HepG2 (cell line): ENCODE results near the gene LRP5. TPM values are rescaled to one million over a fixed set of nuclear protein-coding genes. Genes with fewer than 3 reads are reported as not detected.

Experiments used
- DRAP1 ChIP-seq: IDR thresholded peaks from 2 replicates; pipeline ENCODE4 v1.6.1; 2016; ENCODE audit warnings: missing genetic modification reagents, missing compliant biosample characterization
- KDM2A ChIP-seq: sonication (generic); formaldehyde crosslinking; IDR thresholded peaks from 2 replicates; pipeline ENCODE4 v1.4.0; 2020; ENCODE audit warnings: low read depth, missing genetic modification reagents, borderline replicate concordance
- PHF20 ChIP-seq: sonication (generic); formaldehyde crosslinking; IDR thresholded peaks from 2 replicates; pipeline ENCODE4 v1.5.0; 2020; ENCODE audit warnings: mild to moderate bottlenecking, missing genetic modification reagents
- PLSCR1 ChIP-seq: sonication (generic); formaldehyde crosslinking; IDR thresholded peaks from 2 replicates; pipeline ENCODE4 v1.5.0; 2020; ENCODE audit warnings: missing genetic modification reagents, mild to moderate bottlenecking, borderline replicate concordance
- RAD21 ChIP-seq: fragments of 450-650 bp; formaldehyde crosslinking; IDR thresholded peaks from 2 replicates; pipeline ENCODE4 v1.5.0; 2020; ENCODE audit warnings: mild to moderate bottlenecking
- REL ChIP-seq: sonication (generic); formaldehyde crosslinking; conservative IDR thresholded peaks from 2 replicates; pipeline ENCODE4 v1.8.0; 2022; ENCODE audit warnings: mild to moderate bottlenecking, missing genetic modification reagents, moderate library complexity
- SALL1 ChIP-seq: sonication (generic); formaldehyde crosslinking; IDR thresholded peaks from 2 replicates; pipeline ENCODE4 v1.8.0; 2022; ENCODE audit warnings: mild to moderate bottlenecking, missing genetic modification reagents
- SP2 ChIP-seq: sonication (generic); formaldehyde crosslinking; IDR thresholded peaks from 2 replicates; pipeline ENCODE4 v1.5.1; 2020; ENCODE audit warnings: mild to moderate bottlenecking, missing genetic modification reagents
- SRY ChIP-seq: sonication (generic); formaldehyde crosslinking; IDR thresholded peaks from 2 replicates; pipeline ENCODE4 v1.8.0; 2022; ENCODE audit warnings: mild to moderate bottlenecking, missing genetic modification reagents
- TEAD2 ChIP-seq: sonication (generic); formaldehyde crosslinking; IDR thresholded peaks from 2 replicates; pipeline ENCODE4 v1.9.0; 2021; ENCODE audit warnings: missing genetic modification reagents
- YY1 ChIP-seq: IDR thresholded peaks from 2 replicates; pipeline ENCODE4 v1.6.1; 2011; ENCODE audit warnings: low read length, low read depth, moderate library complexity, mild to moderate bottlenecking; ENCODE audit not compliant: insufficient read depth, insufficient replicate concordance
- ZBTB10 ChIP-seq: sonication (generic); formaldehyde crosslinking; IDR thresholded peaks from 2 replicates; pipeline ENCODE4 v1.4.0; 2020; ENCODE audit warnings: missing genetic modification reagents, borderline replicate concordance
- ZNF335 ChIP-seq: sonication (generic); formaldehyde crosslinking; IDR thresholded peaks from 2 replicates; pipeline ENCODE4 v1.4.0; 2020; ENCODE audit warnings: missing genetic modification reagents
- ZNF563 ChIP-seq: sonication (generic); formaldehyde crosslinking; IDR thresholded peaks from 2 replicates; pipeline ENCODE4 v1.8.0; 2022; ENCODE audit warnings: mild to moderate bottlenecking, moderate library complexity, missing genetic modification reagents
- ZNF768 ChIP-seq: sonication (generic); formaldehyde crosslinking; IDR thresholded peaks from 2 replicates; pipeline ENCODE4 v1.4.0; 2020; ENCODE audit warnings: missing genetic modification reagents
- ZNF773 ChIP-seq: sonication (generic); formaldehyde crosslinking; IDR thresholded peaks from 2 replicates; pipeline ENCODE4 v1.4.0; 2020; ENCODE audit warnings: missing genetic modification reagents, borderline replicate concordance
- ZNF781 ChIP-seq: sonication (generic); formaldehyde crosslinking; IDR thresholded peaks from 2 replicates; pipeline ENCODE4 v1.5.1; 2020; ENCODE audit warnings: borderline replicate concordance, mild to moderate bottlenecking, missing genetic modification reagents; ENCODE audit errors: not compliant biosample characterization
- ZSCAN31 ChIP-seq: sonication (generic); formaldehyde crosslinking; IDR thresholded peaks from 2 replicates; pipeline ENCODE4 v1.5.0; 2020; ENCODE audit warnings: low read depth, mild to moderate bottlenecking, missing genetic modification reagents
- ZXDC ChIP-seq: sonication (generic); formaldehyde crosslinking; IDR thresholded peaks from 2 replicates; pipeline ENCODE4 v1.5.0; 2020; ENCODE audit warnings: mild to moderate bottlenecking, missing genetic modification reagents
- polyA plus RNA-seq, 8 experiments: library from polyadenylated mRNA; depleted of rRNA in 3 of 8; stranded (reverse) in 7 of 8; unstranded in 1 of 8; fragments of >200 nt; fragmentation: Illumina TruSeq in 4 of 8; extraction: Trizol in 4 of 8; gene quantifications; 2 replicates each; pipeline versions ENCODE4 v1.2.1 to v1.2.3, GENCODE V29; 2011 to 2016; ENCODE audit warnings: low read depth in 4 of 8, missing spikeins in 1 of 8, mixed read lengths in 1 of 8; ENCODE audit not compliant: insufficient read depth in 1 of 8
- total RNA-seq, 5 experiments: library from RNA; depleted of rRNA; stranded (reverse); fragments of >200 nt; fragmentation: Illumina TruSeq; extraction: Trizol; gene quantifications; 2 replicates each; pipeline ENCODE4 v1.2.3, GENCODE V29; 2016; ENCODE audit warnings: low read depth in 1 of 5

Gene LRP5
- total and polyA plus RNA-seq, 2 of the 13 experiments (the other 11 are each of a cell fraction or from before 2014, with no cell fraction given) = 40.4 to 64.0 TPM

- TF ChIP-seq RAD21 (peak; percentile 51; the same call in 1 of the 2 replicates), SP2 (CRISPR knock-in tag) (peak; percentile 77), PLSCR1 (no peak), TEAD2 (CRISPR knock-in tag) (0 out of 2 replicates have a peak, but pooled peaks have one; percentile 48), REL (CRISPR knock-in tag) (no peak), SRY (CRISPR knock-in tag) (0 out of 2 replicates have a peak, but pooled peaks have one; percentile 16), ZNF768 (CRISPR knock-in tag) (peak; percentile 29; the same call in 1 of the 2 replicates), PHF20 (CRISPR knock-in tag) (peak; percentile 50; the same call in 1 of the 2 replicates), SALL1 (CRISPR knock-in tag) (0 out of 2 replicates have a peak, but pooled peaks have one; percentile 35), ZNF563 (CRISPR knock-in tag) (peak; percentile 50; the same call in 1 of the 2 replicates), ZNF781 (no peak), DRAP1 (CRISPR knock-in tag) (peak; percentile 53), ZSCAN31 (peak; percentile 30; the same call in 1 of the 2 replicates), YY1 (peak; percentile 91), ZNF773 (0 out of 2 replicates have a peak, but pooled peaks have one; percentile 22), ZBTB10 (peak; percentile 46; the same call in 1 of the 2 replicates), ZXDC (CRISPR knock-in tag) (peak; percentile 36; the same call in 1 of the 2 replicates), ZNF335 (CRISPR knock-in tag) (no peak), KDM2A (peak; percentile 5; the same call in 1 of the 2 replicates)
Measured at GRCh38 chr11:68460741-68461574, 148.6 kb downstream of the LRP5 start, which contains the start of gene PPP6R3 (continued).
